Measurements from ENCODE around the gene FAM89B.

The FAM89B gene

DNA sequence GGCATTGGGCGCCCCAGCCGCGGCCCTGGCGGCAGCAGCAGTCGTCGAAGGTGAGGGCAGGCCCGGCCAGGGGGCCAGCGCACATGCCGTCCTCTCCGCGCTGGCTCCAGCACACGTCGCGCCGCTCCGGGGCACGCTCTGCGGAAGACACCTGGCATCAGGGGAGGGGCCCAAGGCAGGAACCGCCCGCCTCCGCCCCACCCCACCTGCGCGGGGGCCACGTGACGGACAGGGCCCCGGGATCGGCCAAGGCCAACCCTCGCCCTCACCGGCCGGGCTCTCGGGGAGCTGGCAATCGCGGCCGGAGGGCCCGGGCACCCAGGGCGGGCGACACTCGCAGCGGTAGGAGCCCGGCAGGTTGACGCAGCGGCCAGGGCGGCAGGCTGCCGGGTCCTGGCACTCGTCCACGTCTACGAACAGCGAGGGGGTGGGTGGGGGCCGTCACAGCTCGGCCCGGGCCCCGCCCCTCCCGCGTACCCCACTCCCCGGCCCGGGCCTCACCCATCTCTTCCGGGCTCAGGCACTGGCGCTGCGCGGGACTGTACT lies 32.5 kb upstream of the FAM89B start:
- no peak for DNase-seq (ENCODE audit: low read depth)

DNA sequence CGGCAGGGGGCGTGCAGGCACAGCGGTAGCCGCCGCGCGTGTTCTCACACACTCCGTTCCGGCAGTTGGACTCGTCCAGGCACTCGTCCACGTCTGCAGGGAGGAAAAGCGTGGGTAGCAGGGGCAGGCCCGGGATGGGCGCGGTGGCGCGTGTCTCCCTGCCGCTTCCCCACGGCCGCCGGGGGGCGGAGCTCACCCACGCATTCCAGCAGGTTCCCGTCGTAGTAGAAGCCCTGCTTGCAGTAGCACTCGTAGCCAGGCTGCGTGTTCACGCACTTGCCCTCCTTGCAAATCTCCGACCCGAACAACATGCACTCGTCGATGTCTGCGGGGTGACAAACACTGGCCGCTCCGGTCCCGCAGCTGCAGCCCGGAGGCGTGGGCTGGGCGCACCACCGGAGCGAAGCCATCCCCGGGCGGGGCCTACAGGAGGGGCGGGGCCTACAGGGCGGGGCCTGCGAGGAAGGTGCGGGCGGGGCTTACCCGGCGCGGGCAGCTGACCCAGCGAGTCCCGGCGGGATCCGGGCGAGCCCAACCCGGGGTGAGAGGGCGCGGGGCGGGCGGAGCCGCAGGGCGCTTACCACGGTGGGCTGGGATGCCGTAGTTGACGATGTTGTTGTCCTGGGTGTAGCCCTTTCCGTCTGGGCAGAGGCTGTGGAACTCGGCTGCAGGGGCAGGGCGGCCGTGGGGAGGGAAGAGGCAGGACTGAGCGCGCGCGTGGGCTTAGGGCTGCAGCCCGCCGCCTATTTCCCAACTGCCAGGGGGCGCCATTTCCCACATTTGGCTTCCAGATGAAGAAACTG lies 31.8 kb upstream of the FAM89B start:
- no peak for DNase-seq (ENCODE audit: low read depth)

DNA sequence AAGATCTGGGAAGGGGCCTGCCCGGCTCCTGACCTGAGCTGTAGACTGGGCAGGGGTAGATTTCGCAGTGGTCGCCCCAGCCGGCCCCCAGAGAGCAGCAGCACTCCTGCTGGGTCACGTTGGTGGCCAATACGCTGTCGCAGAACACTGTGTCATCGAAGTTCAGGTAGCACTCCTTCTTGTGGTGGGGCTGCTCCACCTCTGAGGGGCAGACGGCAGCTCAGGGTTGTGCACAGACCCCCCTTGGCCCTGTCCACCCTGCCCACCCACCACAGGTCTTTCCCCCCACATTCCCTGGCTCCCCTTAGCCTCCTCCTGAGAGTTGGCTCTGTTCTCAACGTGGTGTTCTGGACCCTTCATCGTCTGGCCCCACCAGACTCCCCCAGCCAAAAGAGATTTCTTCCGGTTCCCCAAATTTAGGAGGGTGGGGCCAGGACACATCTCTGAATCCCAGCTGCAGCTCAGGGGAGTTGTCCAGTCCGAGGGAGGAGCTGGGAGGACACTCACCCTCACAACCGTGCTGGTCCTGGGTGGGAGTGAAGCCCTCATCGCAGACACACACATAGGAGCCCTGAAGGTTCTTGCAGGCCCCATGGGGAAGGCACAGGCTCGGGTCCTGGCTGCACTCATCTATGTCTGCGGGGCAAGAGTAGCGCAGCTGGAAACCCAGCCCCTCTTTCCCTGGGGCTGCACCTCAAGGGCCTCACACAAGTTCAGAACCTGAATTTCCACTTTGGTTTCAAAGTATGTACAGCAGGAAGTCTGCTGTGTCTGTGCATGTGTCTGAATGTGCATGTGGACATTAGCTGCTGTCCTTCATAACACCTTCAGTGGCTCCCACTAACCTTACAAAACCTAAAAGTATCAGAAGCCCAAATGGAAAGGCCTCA lies 31.0 kb upstream of the FAM89B start:
- no peak for DNase-seq (ENCODE audit: low read depth)

DNA sequence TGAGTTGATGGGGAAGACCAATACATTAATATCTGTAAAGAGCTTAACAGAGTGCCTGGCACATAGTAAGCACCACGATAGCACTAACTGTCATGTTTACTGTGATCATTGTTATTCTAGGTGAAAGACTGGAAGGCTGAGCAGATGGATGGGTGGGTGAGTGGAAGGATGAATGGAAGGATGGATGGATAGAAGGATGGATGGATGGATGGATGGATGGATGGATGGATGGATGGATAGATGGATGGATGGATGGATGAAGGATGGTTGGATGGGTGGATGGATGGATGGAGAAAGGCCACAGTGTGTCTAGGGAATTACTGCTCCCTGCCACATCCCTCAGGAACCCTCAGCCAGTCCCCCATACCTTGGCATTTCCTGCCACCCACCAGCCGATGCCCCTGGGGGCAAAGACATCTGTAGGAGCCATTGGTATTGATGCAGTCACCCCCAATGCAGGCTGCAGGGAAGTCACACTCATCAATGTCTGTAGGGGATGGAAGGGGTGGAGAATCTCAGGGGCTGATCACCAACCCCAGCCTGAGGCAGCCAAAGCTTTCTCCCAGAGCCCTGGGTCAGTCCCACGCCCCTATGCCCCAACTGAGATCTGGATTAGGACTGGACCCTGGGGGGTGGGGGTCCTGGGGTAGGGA lies 29.5 kb upstream of the FAM89B start:
- no peak for DNase-seq (ENCODE audit: low read depth)

DNA sequence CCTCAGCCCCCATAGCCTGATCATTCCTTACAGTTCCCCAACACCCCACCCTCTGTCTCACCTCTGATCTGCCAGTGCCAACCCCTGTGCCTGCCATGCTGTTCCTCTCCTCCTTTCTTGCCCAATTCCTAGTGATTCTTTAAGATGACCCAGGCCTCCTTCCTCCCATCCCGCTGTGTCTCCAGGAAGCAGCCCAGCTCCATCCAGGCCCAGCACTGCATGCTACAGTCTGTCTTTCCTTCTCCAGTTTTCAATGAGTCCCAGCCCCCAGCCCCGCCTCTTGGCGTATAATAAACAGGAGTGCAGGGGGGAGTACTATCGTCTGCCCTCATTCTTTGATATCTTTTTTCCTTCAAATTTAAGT lies 26.5 kb upstream of the FAM89B start:
- no peak for DNase-seq (ENCODE audit: low read depth)

DNA sequence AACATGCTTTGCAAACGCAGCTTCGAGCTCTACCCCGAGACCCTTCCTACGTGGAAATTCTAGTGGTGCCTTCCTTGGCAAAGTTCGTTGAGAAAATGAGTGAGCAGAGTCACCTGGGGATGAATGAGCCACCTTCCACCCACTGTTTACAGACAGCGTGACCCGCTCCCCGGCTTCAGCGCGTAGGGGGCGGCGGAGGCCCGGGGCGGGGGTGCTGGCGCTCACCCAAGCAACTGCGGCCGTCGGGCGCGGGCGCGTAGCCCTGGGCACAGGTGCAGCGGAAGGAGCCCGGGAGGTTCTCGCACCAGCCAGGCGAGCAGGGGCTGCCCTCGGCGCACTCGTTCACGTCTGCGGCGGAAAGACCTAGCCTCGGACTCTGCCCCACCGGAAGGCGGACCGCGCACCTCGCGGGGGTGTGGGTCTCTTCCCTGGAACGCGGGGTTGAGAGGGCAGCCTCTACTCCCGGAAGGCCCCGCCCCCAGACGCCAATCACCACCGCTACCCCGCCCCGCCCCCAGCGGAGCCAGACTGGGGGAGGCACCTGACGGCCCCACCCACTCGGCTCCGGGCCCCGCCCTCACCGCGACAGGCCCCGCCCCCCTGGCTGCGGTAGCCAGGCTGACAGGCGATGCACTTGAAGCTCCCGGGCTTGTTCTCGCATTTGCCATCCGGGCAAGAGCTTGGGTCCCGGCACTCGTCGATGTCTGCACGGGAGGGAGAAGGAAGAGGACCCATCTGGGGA lies 25.9 kb upstream of the FAM89B start:
- DNase-seq (ENCODE audit: low read depth) = no peak

DNA sequence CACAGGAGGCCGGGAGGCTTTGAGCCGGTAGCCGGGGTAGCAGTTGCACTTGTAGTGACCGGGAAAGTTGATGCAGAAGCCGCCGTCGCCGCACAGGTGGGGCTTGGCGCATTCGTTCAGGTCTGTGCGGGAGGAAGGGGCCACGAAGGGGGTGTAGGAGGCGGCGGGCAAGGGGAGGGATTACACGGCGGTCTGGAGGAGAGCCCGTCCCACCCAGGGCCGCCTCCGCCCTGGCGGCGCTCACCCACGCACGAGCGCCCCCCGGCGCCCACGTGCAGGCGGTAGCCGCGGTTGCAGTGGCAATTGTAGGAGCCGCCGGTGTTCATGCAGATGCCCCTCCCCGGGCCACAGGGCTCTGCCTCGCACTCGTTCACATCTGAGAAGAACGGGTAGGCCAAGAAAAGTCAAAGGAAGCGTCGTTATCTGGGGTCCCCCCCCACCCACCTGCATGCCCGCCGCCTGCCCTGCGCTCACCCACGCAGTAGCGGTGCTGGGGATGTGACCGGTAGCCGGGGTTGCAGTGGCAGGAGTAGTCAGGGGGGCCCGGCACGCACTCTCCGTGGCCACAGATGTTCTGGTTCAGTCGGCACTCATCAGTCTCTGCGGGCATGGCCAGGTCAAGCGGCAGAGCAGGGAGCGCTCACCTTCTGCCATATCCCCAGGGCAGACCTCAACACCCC lies 24.8 kb upstream of the FAM89B start:
- DNase-seq (ENCODE audit: low read depth) = no peak

DNA sequence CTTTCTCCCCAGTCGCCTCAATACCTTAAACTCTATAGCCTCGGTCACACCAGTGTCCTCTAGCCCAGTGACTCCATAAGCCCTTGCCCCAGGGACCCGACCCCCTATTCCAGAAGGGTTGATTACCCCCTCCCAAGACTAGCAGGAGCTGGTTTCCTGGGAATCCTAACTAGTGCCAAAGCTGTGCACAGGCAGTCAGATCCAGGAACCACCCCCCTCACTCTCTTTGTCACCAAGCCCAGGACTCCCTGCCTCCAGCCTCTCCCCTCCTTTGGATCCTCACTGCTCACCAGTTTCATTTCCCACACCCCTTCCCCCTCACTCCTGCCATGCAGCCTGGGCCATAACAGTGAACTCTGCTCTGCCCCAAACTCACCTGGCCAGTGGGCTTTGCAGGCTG lies 23.9 kb upstream of the FAM89B start:
- DNase-seq (ENCODE audit: low read depth) = no peak

DNA sequence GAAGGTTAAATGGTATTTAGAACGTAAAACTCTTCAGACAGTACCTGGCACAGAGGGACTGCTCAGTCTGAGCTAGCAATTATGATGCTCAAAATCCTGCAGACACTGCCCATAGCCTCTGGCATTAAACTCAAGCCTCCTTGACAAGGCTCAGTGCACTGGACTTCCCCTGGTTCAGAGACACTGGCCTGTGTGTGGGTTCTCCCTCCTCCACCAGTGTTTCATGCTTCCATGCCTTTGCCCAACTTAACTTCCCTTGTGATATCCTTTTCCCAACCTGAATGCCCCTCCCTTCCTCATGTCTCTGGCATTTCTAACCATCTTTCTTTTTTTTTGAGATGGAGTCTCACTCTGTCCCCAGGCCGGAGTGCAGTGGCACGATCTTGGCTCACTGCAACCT lies 23.2 kb upstream of the FAM89B start:
- DNase-seq (ENCODE audit: low read depth) = no peak

DNA sequence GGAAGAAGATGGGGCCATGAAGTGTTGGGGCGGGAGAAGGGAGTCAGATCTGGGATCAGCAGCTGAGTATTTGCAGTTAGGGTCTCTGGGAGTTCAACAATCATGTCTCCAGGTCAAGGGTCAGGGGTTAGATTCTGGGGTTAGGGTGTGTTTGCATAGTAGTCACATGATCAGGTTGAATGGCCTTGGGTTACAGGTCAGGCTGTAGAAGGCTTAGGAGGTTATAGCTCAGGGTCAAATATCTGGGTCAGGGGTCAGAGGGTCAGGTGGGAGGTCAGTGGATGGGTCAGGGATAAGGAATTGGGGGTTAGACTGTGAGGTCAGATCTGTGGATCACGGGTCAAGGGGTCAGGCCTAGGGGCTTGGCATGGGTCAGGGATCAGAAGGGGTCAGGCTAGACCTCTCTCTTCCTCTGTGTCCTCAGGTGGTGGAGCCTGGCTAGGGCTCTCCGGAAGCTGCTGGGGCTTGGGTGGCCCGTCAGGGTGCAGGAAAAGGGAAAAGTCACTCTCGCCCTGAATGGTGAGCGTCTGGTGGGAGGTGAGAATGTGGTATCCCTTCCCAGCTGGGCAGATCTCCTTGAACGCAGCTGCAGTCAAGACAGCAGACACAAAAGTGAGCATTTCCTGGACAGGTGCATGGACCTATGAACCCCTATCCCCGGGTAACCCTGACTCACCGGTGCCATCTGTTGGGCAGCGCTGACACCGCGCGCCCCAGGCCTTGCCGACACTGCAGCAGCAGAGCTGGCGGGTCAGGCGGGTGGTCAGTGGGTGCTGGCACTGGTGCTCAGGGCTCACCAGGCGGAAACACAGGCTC lies 20.6 kb upstream of the FAM89B start:
- DNase-seq (ENCODE audit: low read depth) = no peak

DNA sequence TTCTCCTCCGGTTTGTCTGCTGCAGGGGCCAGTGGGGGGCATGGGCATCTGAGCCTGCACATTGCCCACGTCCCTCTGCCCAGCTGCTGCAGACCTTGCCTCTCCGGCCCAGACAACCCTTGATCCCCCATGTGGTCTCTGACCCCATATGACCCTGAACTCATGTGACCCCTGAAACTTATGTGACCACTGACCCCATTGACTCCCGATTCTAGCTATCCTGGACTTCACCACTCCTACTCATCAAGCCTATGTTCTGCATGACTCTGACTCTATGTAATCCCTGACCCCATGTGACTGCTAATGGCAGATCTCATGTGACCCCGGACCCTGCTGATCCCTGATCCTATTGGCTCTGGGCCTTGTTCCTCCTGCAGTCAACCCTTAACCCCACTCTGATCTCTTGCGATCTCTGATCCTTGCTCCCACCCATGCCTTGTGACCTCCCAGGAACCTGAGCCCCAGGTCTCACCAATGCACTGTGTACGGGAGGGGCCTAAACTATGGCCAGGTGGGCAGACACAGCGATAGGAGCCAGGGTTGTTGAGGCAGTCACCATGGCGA lies 19.9 kb upstream of the FAM89B start:
- no peak for DNase-seq (ENCODE audit: low read depth)

DNA sequence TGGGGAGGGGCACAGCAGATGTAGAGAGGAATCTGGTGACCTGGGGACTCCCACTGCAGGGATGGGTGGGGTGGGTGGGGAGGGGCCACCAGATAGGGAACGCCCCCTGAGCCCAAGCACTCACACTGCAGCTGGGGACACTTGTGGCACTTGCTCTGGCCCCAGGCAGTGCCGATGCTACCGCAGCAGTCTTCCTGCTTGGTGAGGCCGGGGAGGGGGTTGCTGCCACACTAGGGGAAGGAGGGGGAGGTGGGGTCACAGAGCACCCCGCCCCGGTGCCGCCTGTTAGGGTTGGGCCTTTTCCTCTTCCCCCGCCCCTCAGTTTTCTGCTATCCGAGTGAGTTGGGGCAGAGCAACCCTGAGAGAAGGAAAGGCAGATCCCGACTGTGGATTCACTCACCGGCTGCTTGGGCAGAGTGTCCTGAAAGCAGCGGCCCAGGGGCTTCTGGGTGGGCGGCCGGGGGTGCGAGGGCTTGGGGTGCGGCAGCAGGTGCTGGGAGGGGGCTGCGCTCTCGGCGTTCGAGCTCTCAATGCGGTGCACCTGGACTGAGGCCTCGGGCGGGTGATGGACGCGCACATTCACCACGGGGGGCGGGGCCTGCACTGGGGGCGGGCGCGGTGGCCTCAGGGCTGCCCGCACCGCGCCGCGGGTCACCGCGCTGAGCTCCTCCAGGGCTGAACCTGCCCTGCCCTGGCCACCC lies 18.9 kb upstream of the FAM89B start:
- no peak for DNase-seq (ENCODE audit: low read depth)

DNA sequence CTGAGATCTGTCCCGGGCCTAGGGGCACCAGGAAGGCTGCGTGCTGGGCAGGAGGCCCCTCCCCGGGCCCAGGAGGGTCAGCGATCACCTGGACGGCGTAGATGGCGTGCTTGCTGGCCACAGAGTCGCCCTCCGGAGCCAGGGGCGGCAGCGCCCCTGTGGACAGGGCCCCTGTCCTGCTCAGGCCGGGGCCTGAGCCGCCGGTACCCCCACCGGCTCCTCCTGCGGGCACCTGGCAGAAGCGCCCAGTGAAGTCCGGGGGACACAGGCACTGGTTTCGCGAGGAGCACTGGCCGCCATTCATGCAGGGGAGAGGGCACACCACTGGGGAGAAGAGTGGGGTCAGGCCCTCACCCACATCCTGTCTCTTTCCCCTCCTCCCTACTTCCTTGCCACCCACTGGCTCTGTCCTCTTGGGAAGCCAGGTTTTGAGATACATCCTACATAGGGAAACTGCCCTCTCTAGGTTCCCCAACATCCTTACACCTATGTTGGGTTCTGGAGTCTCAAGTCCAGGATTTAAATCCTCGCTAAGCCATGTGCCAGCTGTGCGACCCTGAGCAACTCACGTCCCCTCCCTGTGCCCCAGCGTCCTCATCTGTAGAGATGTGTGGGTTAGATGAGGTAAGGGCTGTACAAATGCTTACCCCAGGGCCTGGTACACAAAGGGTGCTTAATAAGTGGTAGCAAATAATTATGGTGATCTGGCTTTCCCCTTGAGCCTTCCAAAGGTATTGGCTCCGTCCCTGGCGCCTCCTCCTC lies 18.1 kb upstream of the FAM89B start:
- no peak for DNase-seq (ENCODE audit: low read depth)

DNA sequence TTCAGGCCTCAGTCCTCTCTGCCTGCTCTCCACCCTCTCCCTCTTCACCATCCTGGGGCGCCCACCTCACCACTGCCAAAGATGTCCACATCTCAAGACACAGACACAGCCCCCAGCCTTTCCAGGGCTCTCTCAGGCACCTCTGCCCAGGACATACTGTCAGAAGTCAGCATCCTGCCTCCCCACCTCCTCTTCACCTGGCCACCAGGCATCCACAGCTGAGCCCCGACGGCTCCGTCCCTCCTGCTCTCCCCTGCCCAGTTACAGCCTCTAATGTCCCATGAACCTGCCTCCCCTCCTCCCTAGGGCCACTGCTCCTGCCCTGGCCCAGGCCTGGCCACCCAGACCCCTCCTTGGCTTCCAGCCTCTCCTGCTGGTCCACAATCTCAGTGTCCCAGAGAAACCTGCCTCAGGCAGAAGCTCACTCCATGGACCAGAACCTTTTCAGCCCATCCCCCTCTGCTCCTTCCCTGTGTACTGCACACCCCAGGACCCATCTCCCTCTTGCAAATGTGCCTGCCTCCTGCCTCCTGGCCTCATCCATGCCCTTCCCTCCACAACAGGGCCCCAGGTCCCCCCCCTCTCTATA lies 17.4 kb upstream of the FAM89B start:
- no peak for DNase-seq (ENCODE audit: low read depth)

DNA sequence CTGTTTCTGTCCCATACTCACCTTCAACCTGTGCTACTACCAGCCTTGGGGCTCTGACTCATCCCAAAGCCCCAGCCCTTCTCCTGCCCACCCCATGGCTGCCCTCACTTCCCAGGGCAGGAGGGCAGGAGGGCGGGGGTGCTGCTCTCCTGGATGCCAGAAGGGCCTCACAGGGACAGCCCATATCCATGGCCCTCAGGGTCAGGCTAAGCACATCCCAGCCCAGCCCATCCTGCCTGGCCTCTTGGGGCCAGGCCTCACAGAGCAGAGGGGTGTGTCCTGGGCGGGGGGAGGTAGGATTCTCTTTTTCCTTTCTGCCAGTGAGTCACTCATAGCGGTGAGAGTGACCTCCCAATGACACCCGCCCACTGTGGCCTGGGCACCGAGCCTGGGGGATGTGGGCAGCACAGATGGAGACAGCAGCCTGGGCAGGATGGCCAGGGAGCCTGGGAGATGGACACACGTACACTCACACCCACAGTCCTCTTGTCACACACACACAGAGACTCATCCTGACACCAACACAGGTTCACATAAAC lies 16.6 kb upstream of the FAM89B start:
- no peak for DNase-seq (ENCODE audit: low read depth)

DNA sequence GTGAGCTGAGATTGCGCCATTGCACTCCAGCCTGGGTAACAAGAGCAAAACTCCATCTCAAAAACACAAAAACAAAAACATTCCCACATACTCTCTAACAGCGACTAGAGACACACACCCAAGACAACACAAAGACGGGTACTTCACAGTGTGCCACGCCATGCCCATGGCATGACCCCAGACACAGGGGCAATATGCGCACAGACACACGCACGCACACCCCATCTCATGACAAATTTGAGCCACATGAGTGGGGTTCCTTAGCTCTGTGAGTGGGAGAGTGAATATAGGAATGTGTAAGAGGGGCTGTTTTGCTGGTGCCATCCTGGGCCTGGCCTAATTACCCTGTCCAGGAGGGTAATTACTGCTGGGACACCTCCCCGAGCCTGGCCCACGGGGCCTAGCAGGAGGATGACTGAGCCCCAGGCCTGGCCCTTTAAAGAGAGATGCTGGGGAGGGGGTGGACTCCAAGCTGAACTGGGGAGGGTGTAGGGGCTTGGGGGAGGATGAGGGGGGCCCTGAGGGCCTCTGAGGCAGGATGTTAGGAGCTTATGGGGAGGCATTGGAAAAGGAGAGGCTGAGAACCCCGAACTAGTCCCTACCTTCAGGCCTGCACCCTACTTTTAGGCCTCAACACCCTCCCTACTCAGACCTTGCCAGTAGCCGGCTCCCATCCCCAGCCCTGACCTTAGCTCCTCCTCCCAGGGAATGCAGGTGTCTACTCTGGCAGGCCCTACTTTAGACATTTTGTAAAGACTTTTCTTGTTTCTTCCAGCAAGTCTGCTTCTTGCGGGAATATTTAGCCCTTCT lies 15.7 kb upstream of the FAM89B start:
- DNase-seq (ENCODE audit: low read depth) = no peak
